NT2/D1 (cell line): ENCODE results near the gene CDCA8.

Source experiments
- DNase-seq: peaks from one replicate; pipeline ENCODE4 v3.0.0-alpha.2; 2011; ENCODE audit warnings: low read depth, low spot score
- H3K27me3 ChIP-seq: 2 replicates; pipeline ENCODE4 v1.6.0; 2011; ENCODE audit warnings: mild to moderate bottlenecking; ENCODE audit not compliant: insufficient read length, insufficient read depth
- H3K36me3 ChIP-seq: 2 replicates; pipeline ENCODE4 v1.6.1; 2011; ENCODE audit warnings: mild to moderate bottlenecking, low read length, mixed read lengths; ENCODE audit not compliant: insufficient read depth, insufficient read length
- H3K4me1 ChIP-seq: 2 replicates; pipeline ENCODE4 v1.5.1; 2011; ENCODE audit not compliant: insufficient read depth, insufficient read length
- H3K4me3 ChIP-seq: 2 replicates; pipeline ENCODE4 v1.5.1; 2011; ENCODE audit warnings: low read depth; ENCODE audit not compliant: insufficient read length
- H3K9ac ChIP-seq: 2 replicates; pipeline ENCODE4 v1.6.0; 2011; ENCODE audit warnings: low read depth; ENCODE audit not compliant: insufficient read length
- H3K9me3 ChIP-seq: 2 replicates; pipeline ENCODE4 v1.5.1; 2011; ENCODE audit warnings: mild to moderate bottlenecking, low read length; ENCODE audit not compliant: insufficient read depth
- SUZ12 ChIP-seq: IDR thresholded peaks from 2 replicates; pipeline ENCODE4 v1.6.1; 2011; ENCODE audit not compliant: insufficient read length, insufficient read depth; ENCODE audit errors: extremely low read depth
- YY1 ChIP-seq: IDR thresholded peaks from 2 replicates; pipeline ENCODE4 v1.6.1; 2011; ENCODE audit not compliant: insufficient read length, insufficient read depth
- ZNF274 ChIP-seq: IDR thresholded peaks from 2 replicates; pipeline ENCODE4 v1.6.1; 2011; ENCODE audit warnings: mild to moderate bottlenecking, low read depth, low read length

CDCA8 gene

GRCh38 chr1:37663426-37664000 lies 28.8 kb upstream of the CDCA8 start:
- no peak overlapping the region for H3K9ac ChIP-seq
- TF ChIP-seq SUZ12 (no peak), ZNF274 (no peak), YY1 (no peak)
- peaks cover 6% of the 10 kb centered on the region for H3K27me3 ChIP-seq

GRCh38 chr1:37666241-37666867 lies 26.0 kb upstream of the CDCA8 start:
- Histone ChIP-seq H3K4me3 (no peak overlapping the region), H3K4me1 (peaks cover 24% of the 10 kb centered on the region), H3K9ac (no peak overlapping the region), H3K9me3 (no peaks in the 10 kb centered on the region), H3K36me3 (no peaks in the 10 kb centered on the region), H3K27me3 (peaks cover 19% of the 10 kb centered on the region)
- TF ChIP-seq ZNF274 (no peak), SUZ12 (no peak), YY1 (no peak)
- no peak for DNase-seq

More at GRCh38 chr1:37663426-37664000, 28.8 kb upstream of the CDCA8 start:
- Histone ChIP-seq H3K4me1 (peaks cover 31% of the 10 kb centered on the region), H3K36me3 (no peaks in the 10 kb centered on the region), H3K4me3 (no peak overlapping the region), H3K9me3 (no peaks in the 10 kb centered on the region)
- no peak for DNase-seq

GRCh38 chr1:37667023-37667671 lies 25.2 kb upstream of the CDCA8 start:
- no peak for DNase-seq
- TF ChIP-seq ZNF274, result no peak
- no peaks in the 10 kb centered on the region for H3K9me3 ChIP-seq
- H3K4me1 ChIP-seq, result peaks cover 20% of the 10 kb centered on the region
- no peak overlapping the region for H3K4me3 ChIP-seq
- H3K27me3 ChIP-seq, result peaks cover 19% of the 10 kb centered on the region
- peak overlapping the region; percentile 23 for H3K9ac ChIP-seq
- no peaks in the 10 kb centered on the region for H3K36me3 ChIP-seq

GRCh38 chr1:37670133-37670532 lies 22.2 kb upstream of the CDCA8 start:
- Histone ChIP-seq H3K27me3 (peaks cover 19% of the 10 kb centered on the region), H3K9me3 (no peaks in the 10 kb centered on the region), H3K9ac (no peak overlapping the region), H3K4me1 (peaks cover 15% of the 10 kb centered on the region), H3K4me3 (no peak overlapping the region), H3K36me3 (no peaks in the 10 kb centered on the region)
- DNase-seq, result no peak
- TF ChIP-seq SUZ12 (no peak), YY1 (no peak), ZNF274 (no peak)

GRCh38 chr1:37671261-37671660 lies 21.1 kb upstream of the CDCA8 start:
- Histone ChIP-seq H3K27me3 (peaks cover 19% of the 10 kb centered on the region), H3K9me3 (no peaks in the 10 kb centered on the region), H3K9ac (no peak overlapping the region), H3K4me3 (no peak overlapping the region), H3K36me3 (no peaks in the 10 kb centered on the region), H3K4me1 (peaks cover 15% of the 10 kb centered on the region)
- DNase-seq, result no peak
- TF ChIP-seq YY1 (no peak), SUZ12 (no peak), ZNF274 (no peak)

GRCh38 chr1:37672136-37672870 lies 20.0 kb upstream of the CDCA8 start:
- DNase-seq, result no peak

GRCh38 chr1:37673920-37674319 lies 18.4 kb upstream of the CDCA8 start:
- no peak overlapping the region for H3K9ac ChIP-seq
- H3K4me1 ChIP-seq, result peaks cover 7% of the 10 kb centered on the region
- H3K9me3 ChIP-seq, result no peaks in the 10 kb centered on the region
- H3K27me3 ChIP-seq, result peaks cover 9% of the 10 kb centered on the region
- no peaks in the 10 kb centered on the region for H3K36me3 ChIP-seq
- H3K4me3 ChIP-seq, result no peak overlapping the region
- DNase-seq, result no peak
- TF ChIP-seq ZNF274, result no peak
- peak; percentile 37 for TF ChIP-seq YY1
- TF ChIP-seq SUZ12, result no peak

More at GRCh38 chr1:37672136-37672870, 20.0 kb upstream of the CDCA8 start:
- Histone ChIP-seq H3K27me3 (peaks cover 19% of the 10 kb centered on the region), H3K4me1 (peaks cover 9% of the 10 kb centered on the region), H3K9me3 (no peaks in the 10 kb centered on the region), H3K9ac (no peak overlapping the region), H3K4me3 (no peak overlapping the region), H3K36me3 (no peaks in the 10 kb centered on the region)
- TF ChIP-seq ZNF274 (no peak), YY1 (no peak), SUZ12 (no peak)
